Measurements from ENCODE around the gene SSR4. TPM values are rescaled to one million over a fixed set of nuclear protein-coding genes. Genes with fewer than 3 reads are reported as not detected.

SSR4 gene
- total and polyA plus RNA-seq, 12 donors = 94.1 to 551 (median 147) TPM

DNA sequence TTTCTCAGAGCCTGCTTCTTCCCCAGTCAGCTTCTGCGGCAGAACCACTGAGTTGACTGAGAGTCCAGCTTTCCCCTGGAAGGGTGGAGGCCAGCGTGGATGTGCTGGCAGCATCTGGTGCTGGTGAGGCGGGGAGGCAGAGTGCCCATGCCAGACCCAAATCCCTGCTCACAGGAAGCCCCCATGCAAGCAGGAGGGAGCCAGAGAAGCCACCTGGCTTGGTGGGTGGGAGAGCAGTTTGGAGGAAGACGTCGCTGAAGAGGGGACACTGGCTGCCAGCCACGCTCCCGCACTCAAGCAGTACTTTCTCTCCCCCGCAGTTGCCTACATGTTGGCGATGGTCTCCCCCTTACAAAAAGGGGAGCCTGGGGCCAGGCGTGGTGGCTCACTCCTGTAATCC, 29.9 kb downstream of the SSR4 start:
- Histone ChIP-seq H3K27me3 (peaks cover 0 to 94% (median 0%) of the 10 kb centered on the region in 7 donors), H3K9me3 (no peaks in the 10 kb centered on the region), H3K36me3 (no peaks in the 10 kb centered on the region), H3K4me3 (no peak overlapping the region), H3K27ac (no peak overlapping the region), H3K4me1 (peaks cover 0 to 12% (median 0%) of the 10 kb centered on the region in 9 donors)
- DNase-seq (no peak), ATAC-seq (no peak)
- intact Hi-C loops (cut with DNase I) = no loop called here
- TF ChIP-seq, protein P1, sequence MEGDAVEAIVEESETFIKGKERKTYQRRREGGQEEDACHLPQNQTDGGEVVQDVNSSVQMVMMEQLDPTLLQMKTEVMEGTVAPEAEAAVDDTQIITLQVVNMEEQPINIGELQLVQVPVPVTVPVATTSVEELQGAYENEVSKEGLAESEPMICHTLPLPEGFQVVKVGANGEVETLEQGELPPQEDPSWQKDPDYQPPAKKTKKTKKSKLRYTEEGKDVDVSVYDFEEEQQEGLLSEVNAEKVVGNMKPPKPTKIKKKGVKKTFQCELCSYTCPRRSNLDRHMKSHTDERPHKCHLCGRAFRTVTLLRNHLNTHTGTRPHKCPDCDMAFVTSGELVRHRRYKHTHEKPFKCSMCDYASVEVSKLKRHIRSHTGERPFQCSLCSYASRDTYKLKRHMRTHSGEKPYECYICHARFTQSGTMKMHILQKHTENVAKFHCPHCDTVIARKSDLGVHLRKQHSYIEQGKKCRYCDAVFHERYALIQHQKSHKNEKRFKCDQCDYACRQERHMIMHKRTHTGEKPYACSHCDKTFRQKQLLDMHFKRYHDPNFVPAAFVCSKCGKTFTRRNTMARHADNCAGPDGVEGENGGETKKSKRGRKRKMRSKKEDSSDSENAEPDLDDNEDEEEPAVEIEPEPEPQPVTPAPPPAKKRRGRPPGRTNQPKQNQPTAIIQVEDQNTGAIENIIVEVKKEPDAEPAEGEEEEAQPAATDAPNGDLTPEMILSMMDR (IDR thresholded peaks at IDR 0.05) = no peak
- 84 to 93% methylated on average over 10 of the region's 10 CpGs for WGBS, 2 donors

DNA sequence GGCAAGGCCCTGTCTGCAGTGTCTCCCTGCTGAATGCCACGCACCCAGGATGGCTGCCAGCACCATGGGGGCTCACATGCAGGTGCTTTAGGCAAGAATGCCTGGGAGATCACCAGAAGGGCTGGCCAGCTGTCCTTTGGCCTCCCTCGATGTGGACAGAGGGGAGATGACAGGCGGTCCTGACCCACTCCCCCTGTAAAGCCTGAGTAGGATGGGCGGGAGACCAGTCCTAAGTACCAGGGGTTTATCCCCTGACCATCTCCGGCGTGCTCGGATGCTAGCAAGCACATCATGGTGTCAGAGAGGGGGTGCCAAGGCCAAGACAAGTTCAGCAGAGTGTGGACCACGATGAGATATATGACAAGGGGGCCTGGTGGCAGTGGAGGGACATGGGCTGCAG, 30.6 kb downstream of the SSR4 start:
- H3K27ac ChIP-seq = no peak overlapping the region
- peaks cover 0 to 15% (median 0%) of the 10 kb centered on the region in 9 donors for H3K4me1 ChIP-seq
- H3K36me3 ChIP-seq = no peaks in the 10 kb centered on the region
- peaks cover 0 to 94% (median 0%) of the 10 kb centered on the region in 7 donors for H3K27me3 ChIP-seq
- TF ChIP-seq, protein P1 (IDR thresholded peaks at IDR 0.05) = no peak
- intact Hi-C loops (cut with DNase I) = no loop called here
- 82 to 87% methylated on average over 8 of the region's 8 CpGs for WGBS, 2 donors
- no peaks in the 10 kb centered on the region for H3K9me3 ChIP-seq
- no peak overlapping the region for H3K4me3 ChIP-seq
- ATAC-seq (no peak), DNase-seq (no peak)

DNA sequence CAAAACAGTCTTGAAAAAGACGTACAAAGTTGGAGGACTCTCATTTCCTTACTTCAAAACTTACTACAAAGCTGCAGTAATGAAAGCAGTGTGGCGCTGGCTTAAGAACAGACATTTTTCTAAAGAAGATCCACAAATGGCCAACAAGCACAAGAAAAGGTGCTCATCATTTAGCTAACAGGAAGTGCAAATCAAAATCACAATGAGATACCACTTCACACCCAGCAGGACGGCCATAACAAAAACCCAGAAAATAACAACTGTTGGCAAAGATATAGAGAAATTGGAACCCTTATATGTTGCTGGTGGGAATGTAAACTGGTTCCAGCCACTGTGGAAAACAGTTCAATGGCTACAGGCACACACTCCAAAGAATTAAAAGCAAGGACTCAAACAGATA, 32.5 kb downstream of the SSR4 start:
- DNase-seq (no peak), ATAC-seq (no peak)
- Histone ChIP-seq H3K27ac (no peak overlapping the region), H3K9me3 (no peaks in the 10 kb centered on the region), H3K36me3 (no peaks in the 10 kb centered on the region), H3K4me1 (peaks cover 0 to 16% (median 0%) of the 10 kb centered on the region in 9 donors), H3K27me3 (peaks cover 0 to 90% (median 0%) of the 10 kb centered on the region in 7 donors), H3K4me3 (no peak overlapping the region)
- intact Hi-C loops (cut with DNase I) = no loop called here
- WGBS, 2 donors = 83 to 85% methylated on average over 3 of the region's 3 CpGs
- TF ChIP-seq, protein P1 (IDR thresholded peaks at IDR 0.05) = no peak

DNA sequence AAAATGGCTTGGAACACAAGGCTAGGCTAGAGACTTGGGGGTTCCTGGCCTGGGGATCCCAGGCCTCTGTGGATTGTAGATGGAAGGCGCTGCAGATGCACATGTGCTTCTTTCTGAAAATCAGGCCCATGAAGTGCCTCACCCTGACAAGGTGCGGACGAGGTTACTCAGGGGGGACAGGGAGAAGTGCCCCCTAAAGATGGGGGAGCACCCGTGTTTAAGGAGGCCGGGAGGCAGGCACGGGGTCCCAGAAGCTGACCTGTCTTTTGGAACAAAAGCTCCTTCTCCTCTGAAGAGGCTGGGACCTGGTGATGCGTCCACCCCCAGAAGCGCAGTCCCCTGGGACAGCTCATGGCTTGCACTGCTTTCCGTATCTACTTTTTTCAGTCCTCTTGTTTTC, 33.4 kb downstream of the SSR4 start:
- peak overlapping the region in 1 of 10 donors; percentile 52 for H3K4me3 ChIP-seq
- H3K4me1 ChIP-seq = peaks cover 0 to 16% (median 0%) of the 10 kb centered on the region in 9 donors
- WGBS, 2 donors = 82 to 87% methylated on average over 8 to 9 of the region's 9 CpGs
- peaks cover 0 to 94% (median 0%) of the 10 kb centered on the region in 7 donors for H3K27me3 ChIP-seq
- no peak overlapping the region for H3K27ac ChIP-seq
- ATAC-seq = no peak
- TF ChIP-seq, protein P1 (IDR thresholded peaks at IDR 0.05) = no peak
- H3K9me3 ChIP-seq = no peaks in the 10 kb centered on the region
- no peak for DNase-seq
- intact Hi-C loops (cut with DNase I) = no loop called here
- no peaks in the 10 kb centered on the region for H3K36me3 ChIP-seq

Data from heart right ventricle (tissue), 16 donors.